DND-41 (cell line): ENCODE data around the gene ABCA3.

Experiments
- CTCF ChIP-seq: IDR thresholded peaks from 2 replicates; pipeline ENCODE4 v1.5.1; 2012; ENCODE audit warnings: borderline replicate concordance, low read length, moderate library complexity, mild to moderate bottlenecking; ENCODE audit not compliant: poor library complexity, severe bottlenecking; ENCODE audit errors: extremely low read depth
- EZH2 ChIP-seq: IDR thresholded peaks from 3 replicates; pipeline ENCODE4 v1.6.1; 2012; ENCODE audit warnings: borderline replicate concordance, low read depth, mild to moderate bottlenecking, moderate library complexity, low read length, inconsistent platforms; ENCODE audit not compliant: severe bottlenecking

- TF ChIP-seq CTCF, result no peak
- TF ChIP-seq EZH2, result no peak
These were observed 41.9 kb downstream of the ABCA3 start for GRCh38 chr16:2298621-2299020.
